LNCaP clone FGC (cell line): ENCODE measurements around the gene SLC2A13.

Source experiments
- DNase-seq: peaks from one replicate; pipeline ENCODE4 v3.0.0-alpha.2; 2011; ENCODE audit warnings: low read depth
- H3K4me3 ChIP-seq: 2 replicates; pipeline ENCODE4 v1.5.1; 2011; ENCODE audit warnings: mild to moderate bottlenecking, low read depth, low read length, control low read depth
- CTCF ChIP-seq: IDR thresholded peaks from 2 replicates; pipeline ENCODE4 v1.5.1; 2012; ENCODE audit warnings: mild to moderate bottlenecking; ENCODE audit not compliant: control insufficient read depth, insufficient read depth; ENCODE audit errors: extremely low read depth

The SLC2A13 gene

GRCh38 chr12:39873065-39873464 lies 232.8 kb downstream of the SLC2A13 start:
- DNase-seq, result no peak
- no peak for TF ChIP-seq CTCF
- H3K4me3 ChIP-seq, result no peak overlapping the region

- no peak overlapping the region for H3K4me3 ChIP-seq
- DNase-seq, result no peak
- TF ChIP-seq CTCF, result no peak
Observed at GRCh38 chr12:39872425-39872824, 233.5 kb downstream of the SLC2A13 start.

DNA sequence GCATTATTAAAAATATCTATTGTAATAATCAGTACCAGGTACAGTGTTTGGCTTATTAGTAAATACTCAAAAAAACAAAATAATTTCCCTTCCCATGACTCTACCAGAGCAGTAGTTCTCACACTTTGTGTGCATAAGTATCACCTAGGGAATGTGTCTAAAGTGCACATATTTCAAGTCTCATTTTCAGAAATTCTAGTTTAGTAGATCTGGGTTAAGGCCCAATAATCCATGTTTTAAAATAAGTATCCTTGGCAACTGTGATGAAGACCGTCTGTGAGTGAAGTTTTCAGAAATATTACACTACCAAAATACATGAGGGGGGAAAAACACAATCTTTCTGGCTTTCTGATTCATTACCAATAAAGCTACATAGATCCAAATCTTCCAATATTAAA lies 237.6 kb downstream of the SLC2A13 start:
- H3K4me3 ChIP-seq, result no peak overlapping the region
- TF ChIP-seq CTCF, result no peak
- DNase-seq, result no peak

DNA sequence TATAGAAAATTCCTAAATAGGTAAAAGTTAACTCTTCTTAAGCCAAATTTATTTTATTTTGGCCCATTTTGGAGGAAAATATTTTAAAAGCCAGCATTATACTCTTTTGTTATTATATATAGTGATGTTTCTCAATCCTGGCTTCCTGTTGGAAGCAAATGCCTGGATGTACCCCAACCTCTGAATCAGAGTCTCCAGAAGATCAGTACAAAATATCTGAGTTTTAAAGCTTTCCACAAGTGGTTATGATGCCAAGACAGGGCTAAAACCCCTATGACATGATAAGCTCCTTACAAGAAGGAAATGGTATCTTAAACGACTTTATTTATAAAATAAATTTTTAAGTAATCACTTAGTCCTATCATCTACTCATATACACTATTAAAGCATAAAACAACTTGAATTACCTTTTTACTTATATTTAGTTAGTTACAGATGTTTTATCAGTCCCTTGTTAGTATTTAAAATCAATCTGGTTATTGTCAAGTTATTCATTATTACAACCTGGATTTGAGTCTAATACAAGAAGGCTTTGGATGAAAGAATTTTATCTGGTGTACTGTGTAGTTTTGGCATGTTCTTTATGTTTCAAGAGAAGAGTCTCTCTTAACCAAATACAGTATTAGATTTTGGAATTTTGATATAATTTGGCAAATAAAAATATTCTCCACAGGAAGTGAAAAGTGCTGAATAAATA lies 238.1 kb downstream of the SLC2A13 start:
- no peak overlapping the region for H3K4me3 ChIP-seq
- no peak for DNase-seq
- no peak for TF ChIP-seq CTCF

DNA sequence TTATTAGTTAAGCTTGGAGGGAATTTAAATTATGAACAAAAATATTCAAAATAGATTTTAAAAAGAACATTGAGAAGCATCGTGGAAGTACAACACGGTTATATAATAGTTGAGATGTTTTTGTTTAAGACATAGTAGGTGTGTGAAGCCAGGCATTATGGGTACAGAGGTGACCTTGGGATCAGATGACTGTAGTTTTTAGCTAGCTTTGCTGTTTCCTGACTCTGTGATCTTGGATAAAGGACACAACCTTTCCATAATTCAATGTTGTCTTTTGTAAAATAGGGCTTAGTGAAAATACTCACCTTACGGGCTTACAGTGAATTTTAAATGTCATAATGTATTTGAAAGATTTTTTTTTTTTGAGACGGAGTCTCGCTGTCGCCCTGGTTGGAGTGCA lies 239.7 kb downstream of the SLC2A13 start:
- H3K4me3 ChIP-seq, result no peak overlapping the region
- no peak for TF ChIP-seq CTCF
- DNase-seq, result no peak

DNA sequence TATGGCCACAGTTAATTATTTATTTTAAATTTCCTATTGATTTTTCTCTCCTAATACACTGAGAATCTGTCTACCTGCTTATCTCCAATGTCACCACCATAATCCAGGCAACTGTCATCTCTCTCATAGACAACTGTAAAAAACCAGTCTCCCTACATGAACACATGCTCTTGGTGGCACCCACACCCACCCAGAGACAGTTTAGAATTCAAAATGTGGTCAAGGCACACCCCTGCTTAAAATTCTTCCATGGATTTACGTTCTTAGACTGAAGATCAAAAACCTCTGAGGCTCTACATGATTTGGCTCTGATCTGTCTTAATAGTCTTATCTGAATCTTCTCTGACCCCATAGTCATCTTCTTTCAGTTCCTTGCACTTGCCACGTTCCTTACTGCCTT lies 245.2 kb downstream of the SLC2A13 start:
- TF ChIP-seq CTCF, result no peak
- no peak for DNase-seq
- no peak overlapping the region for H3K4me3 ChIP-seq

GRCh38 chr12:39853003-39853402 lies 252.9 kb downstream of the SLC2A13 start:
- H3K4me3 ChIP-seq, result no peak overlapping the region
- no peak for TF ChIP-seq CTCF

More at GRCh38 chr12:39853003-39853402, 252.9 kb downstream of the SLC2A13 start:
- DNase-seq, result no peak
